ENCODE data around the gene CADPS2.
"Not testable (repeated sequence)": the region's sequence is repeated elsewhere in the genome, so short reads cannot be mapped to it uniquely, and the experiment has no call there.

Gene CADPS2

DNA sequence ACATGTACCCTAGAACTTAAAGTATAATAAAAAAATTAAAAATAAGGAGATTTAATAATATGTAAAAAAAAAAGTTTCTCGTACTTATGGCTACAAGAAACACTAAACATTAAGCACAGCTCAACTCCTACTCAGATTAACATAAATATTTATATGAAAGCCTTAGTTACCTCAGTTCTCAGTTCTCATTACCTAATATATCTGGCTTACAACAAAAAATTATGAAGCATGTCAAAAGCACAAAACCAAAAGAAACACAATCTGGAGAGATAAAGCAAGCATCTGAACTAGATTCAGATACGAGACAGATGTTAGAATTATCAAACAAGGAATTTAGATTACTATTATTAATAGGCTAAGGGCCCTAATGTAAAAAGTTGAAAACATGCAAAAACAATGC lies 227.4 kb downstream of the CADPS2 start:
- DNase-seq = no peak

- DNase-seq = no peak
Measured at GRCh38 chr7:122653685-122654084, 232.6 kb downstream of the CADPS2 start.

- no peak for DNase-seq
Measured at GRCh38 chr7:122652876-122653275, 233.4 kb downstream of the CADPS2 start.

DNA sequence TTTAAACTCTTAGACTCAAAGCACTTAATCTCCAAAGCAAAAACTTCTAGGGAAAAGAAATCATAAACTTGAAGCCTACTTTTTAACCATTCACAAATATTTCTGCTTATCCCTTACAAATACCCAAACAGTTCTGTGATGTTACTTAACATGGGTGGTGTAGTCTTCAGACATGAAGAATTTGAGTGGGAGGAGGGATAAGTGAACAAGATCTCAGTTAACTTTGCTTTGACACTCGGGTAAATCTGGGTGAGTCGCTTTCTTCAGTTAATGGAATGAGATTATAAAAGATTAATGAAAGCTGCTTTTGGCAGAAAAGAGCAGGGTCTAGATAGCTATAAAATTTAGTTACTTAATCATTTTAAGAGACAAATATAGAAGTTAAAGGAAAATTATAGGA lies 234.8 kb downstream of the CADPS2 start:
- no peak for DNase-seq

DNA sequence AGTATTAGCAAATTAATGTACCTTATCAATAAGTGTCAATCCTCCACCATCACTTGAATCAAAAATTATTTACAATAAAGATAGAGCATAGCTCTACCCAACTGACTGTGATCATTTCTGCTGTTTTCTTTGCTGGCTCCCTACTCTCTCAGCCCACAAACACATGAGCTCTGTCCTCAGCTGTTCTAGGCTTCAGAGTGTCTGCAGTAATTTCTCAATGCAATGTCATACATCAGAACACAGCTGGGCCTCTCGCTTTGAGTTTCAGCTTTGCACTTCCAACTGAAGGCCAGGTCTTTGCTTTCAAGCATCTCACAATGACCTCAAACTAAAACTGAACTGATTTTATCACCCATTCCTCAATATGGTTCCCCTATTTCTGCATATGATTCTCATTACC lies 243.0 kb downstream of the CADPS2 start:
- DNase-seq = no peak

GRCh38 chr7:122638459-122638858 lies 247.8 kb downstream of the CADPS2 start:
- DNase-seq = no peak

GRCh38 chr7:122637784-122638183 lies 248.5 kb downstream of the CADPS2 start:
- DNase-seq = no peak

DNA sequence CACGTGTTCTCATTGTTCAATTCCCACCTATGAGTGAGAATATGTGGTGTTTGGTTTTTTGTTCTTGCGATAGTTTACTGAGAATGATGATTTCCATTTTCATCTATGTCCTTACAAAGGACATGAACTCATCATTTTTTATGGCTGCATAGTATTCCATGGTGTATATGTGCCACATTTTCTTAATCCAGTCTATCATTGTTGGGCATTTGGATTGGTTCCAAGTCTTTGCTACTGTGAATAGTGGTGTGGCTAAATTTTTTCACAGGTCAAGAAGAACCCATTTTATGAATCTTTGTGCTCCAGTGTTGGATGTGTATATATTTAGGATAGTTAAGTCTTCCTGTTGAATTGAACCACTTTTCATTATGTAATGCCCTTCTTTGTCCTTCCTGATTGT lies 250.8 kb downstream of the CADPS2 start:
- not testable (repeated sequence) for DNase-seq

GRCh38 chr7:122633472-122633871 lies 252.8 kb downstream of the CADPS2 start:
- no peak for DNase-seq

DNA sequence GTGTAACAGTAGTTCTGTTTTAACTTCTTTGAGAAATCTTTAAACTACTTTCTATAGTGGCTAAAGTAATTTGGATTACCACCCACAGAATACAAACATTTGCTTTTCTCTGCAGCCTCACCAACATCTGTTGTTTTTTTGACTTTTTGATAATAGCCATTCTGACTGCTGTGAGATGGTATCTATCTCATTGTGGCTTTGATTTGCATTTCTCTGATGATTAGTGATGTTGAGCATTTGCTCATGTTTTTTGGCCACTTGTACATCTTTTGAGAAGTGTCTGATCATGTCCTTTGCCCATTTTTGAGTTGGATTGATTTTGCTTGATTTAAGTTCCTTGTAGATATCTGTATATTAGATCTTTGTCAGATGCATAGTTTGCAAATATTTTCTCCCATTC lies 254.0 kb downstream of the CADPS2 start:
- DNase-seq = no peak

GRCh38 chr7:122629412-122629953 lies 256.8 kb downstream of the CADPS2 start:
- DNase-seq = no peak

DNA sequence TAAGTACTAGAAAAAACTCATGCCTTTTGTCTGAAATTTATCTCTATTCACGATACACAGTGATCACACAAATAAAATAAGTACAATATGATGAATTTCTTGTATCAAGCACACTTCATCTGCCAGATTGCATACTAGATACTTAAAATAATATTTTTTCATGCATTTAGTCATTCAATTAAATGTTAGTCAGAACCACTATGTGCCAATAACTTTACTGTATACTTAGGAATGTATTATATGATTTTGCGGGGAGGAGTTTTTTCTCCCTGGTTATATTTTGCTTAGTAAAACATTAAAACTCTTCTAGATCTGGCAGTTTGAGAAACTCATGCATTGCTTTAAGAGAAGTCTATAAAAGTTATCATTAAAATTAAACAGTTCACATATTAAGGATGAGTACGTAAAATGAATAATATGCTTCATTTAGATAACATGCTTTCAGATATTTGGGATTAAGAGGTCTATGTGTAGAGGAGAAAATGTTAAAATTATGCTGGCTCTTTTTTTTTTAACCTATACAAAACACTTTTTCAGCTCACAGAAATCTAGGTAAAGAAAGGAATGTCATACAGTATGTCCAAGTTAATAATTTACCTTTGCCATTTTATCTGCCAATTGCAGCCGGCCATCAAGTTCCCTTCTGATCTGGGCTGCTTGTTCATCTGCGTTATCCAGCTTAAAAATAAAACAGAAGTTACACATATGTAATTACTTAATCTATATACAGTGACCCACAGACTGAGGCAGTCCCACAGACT lies 257.4 kb downstream of the CADPS2 start:
- no peak for DNase-seq

DNA sequence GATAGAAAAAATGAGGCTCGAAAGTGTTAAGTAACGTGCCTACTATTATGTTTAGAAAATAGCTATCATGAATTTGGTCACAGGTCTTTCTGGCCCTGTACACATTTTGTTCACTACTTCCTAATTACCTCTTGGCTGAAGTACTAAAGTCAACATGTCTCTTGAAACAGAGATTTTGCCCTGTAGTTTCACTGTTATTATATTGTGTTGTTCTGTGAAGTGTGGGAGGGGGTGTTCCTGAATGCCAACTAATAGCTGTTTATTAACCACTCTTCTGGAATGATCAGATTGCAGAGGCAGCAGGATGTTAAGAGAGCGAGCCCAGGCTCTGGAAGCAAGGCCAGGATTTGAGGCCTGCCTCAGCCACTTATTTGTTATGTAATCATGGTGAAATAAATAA lies 259.5 kb downstream of the CADPS2 start:
- no peak for DNase-seq

DNA sequence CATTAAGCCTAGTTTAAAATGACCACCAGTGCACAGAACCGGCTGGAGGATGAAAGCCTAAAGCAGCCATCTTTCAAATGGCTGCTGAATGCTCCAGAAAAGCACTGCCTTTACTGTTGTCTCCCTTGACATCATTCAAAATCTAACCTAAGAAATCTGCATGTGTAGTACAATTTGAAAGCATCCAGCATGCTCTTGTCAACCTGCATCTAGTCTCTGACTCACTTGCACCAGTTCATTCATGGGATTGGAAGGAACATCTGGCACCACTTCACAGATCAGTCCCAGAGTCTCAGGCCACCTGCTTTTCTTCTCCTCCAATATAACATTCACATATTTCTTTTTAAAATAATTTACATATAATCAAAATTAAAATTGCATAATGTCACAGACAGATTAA lies 263.6 kb downstream of the CADPS2 start:
- DNase-seq = no peak

GRCh38 chr7:122619664-122620063 lies 266.6 kb downstream of the CADPS2 start:
- DNase-seq = no peak

- DNase-seq = no peak
Measured at GRCh38 chr7:122618585-122619189, 267.6 kb downstream of the CADPS2 start.

- DNase-seq = no peak
Measured at GRCh38 chr7:122616951-122617350, 269.3 kb downstream of the CADPS2 start.

DNA sequence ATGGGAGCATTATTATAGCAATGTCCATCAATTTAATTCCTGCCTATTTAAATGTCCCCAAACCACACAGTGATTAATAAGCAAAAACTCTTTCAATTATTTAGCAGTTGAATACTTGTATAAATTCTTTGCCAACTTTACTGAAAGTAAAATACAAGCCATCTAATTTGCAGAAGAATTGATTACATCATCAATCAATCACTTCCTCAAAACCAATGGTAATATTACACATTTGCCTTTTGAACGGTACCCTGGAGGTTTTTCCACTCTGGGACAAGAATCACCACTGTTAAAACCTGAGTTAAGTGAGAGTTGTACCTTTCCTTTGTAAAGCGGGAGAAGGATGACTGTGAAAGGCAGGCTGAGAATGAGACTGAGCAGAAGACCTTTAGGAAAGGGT lies 280.3 kb downstream of the CADPS2 start:
- DNase-seq = no peak

DNA sequence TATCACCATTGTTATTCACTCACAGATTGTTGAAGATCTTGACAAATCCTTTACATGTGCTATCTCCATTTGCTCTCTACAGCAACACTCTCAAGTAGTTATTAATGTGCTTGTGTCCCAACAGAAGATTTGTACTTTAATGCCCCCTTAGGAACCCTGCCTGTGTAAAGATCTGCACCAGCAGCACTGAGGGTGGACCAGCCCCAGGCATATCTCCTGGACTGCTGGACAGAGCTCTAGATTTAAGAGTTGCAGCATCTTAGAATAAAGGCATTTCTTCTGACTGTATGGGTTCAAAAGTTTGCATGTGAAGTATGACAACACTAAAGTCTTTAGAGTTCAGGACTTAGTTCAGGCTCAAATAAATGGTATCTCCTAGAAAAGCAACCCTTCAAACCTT lies 282.0 kb downstream of the CADPS2 start:
- no peak for DNase-seq

DNA sequence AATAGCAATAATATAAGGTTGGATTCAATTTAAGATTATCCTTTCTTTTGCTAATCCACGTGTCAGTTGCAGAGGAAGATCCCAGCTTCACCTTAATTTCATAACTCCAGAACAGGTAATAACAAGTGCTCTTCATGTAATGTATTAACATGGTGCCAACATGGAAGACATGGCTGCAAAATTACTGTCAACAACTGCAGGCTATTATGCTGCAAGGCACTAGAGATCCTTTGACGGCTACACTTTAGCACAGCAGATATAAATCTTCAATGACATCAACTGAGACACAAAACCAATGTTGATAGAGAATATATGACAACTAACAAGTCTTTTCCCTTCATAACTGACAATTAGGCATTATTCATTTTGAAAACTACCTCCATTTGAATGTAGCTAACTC lies 283.5 kb downstream of the CADPS2 start:
- DNase-seq = no peak

- DNase-seq = no peak
Measured at GRCh38 chr7:122600630-122601029, 285.6 kb downstream of the CADPS2 start.

- DNase-seq = no peak
Measured at GRCh38 chr7:122600042-122600441, 286.2 kb downstream of the CADPS2 start.

DNA sequence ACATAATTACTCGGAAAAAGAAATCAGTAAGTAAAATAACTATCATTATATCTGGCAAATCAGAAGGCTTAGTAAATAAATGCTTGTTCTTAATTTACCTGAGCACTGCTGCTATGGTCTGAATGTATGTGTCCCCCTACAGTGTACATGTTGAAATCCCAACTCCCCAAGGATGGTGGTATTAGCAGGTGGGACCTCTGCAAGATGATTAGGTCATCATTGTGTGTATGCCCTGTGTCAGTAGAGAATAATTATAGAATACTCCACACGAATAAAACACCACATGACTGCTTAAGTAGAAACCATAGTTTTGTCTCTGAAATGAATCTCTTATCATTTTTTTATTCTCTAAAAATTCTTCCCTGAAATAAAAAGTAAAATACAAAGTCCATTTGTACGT lies 289.0 kb downstream of the CADPS2 start:
- DNase-seq = no peak

- no peak for DNase-seq
Measured at GRCh38 chr7:122595885-122596284, 290.4 kb downstream of the CADPS2 start.

DNA sequence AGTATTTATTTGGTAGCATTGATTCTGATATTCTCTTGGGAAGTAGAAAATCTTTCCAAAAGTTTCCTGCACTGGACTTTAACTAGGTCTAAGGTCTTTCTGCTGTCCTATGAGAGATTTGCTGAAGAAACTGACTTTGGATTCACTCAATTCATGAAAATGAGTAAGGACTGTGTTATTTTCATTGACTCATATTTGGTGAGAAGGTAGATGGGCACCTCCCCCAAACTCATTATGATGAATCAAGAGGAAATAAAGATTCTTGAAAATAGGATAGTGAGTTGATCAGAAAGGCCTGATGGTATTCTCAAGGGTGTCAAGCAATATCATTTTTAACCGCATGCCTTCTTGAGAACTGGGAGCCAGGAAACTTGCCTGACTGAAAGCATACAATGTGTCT lies 297.6 kb downstream of the CADPS2 start:
- DNase-seq = no peak

Data from Kasumi-1 (cell line).